Stimulated activated CD8-positive, alpha-beta memory T cell treated with anti-CD3 and anti-CD28 coated beads, Interleukin-4, amount 100 ng/mL, for 4 hours (primary cell): ENCODE measurements around the gene ABHD15.
"Not testable (repeated sequence)": the region's sequence is repeated elsewhere in the genome, so short reads cannot be mapped to it uniquely, and the experiment has no call there.

Source experiments
- DNase-seq, 2 donors: peaks; one replicate each; pipeline ENCODE4 v3.0.0-alpha.2; 2020; ENCODE audit warnings: low read depth in 2 of 2, low spot score in 1 of 2

Gene ABHD15

GRCh38 chr17:29569245-29569950 lies 2.6 kb upstream of the ABHD15 start:
- DNase-seq, result no peak

- peak; percentile 84 to 85 for DNase-seq
Observed at GRCh38 chr17:29568331-29569244, 1.8 kb upstream of the ABHD15 start, which contains the start of gene TP53I13. TP53I13 (plus strand) TSS chr17:29568701; CDS start chr17:29568759, 58 bp downstream.

- peak; percentile 40 to 55 for DNase-seq
Observed at GRCh38 chr17:29567554-29568330, 905 bp upstream of the ABHD15 start.

- DNase-seq, result no peak
Observed at GRCh38 chr17:29567304-29567553, 392 bp upstream of the ABHD15 start.

- peak in 1 of 2 donors; percentile 24 for DNase-seq
Observed at GRCh38 chr17:29565643-29566472, 979 bp downstream of the ABHD15 start.

- no peak for DNase-seq
Observed at GRCh38 chr17:29563816-29564215, 3.0 kb downstream of the ABHD15 start.

GRCh38 chr17:29562615-29563014 lies 4.2 kb downstream of the ABHD15 start:
- no peak for DNase-seq

GRCh38 chr17:29561554-29562517 lies 5.0 kb downstream of the ABHD15 start:
- DNase-seq, result no peak

GRCh38 chr17:29560316-29560715 lies 6.5 kb downstream of the ABHD15 start:
- no peak for DNase-seq

- DNase-seq, result no peak
Observed at GRCh38 chr17:29559640-29560039, 7.2 kb downstream of the ABHD15 start.

GRCh38 chr17:29558139-29558538 lies 8.7 kb downstream of the ABHD15 start:
- not testable (repeated sequence) for DNase-seq

- no peak for DNase-seq
Observed at GRCh38 chr17:29557739-29558116, 9.1 kb downstream of the ABHD15 start.

GRCh38 chr17:29557085-29557738 lies 9.6 kb downstream of the ABHD15 start:
- no peak for DNase-seq

- no peak for DNase-seq
Observed at GRCh38 chr17:29555840-29556239, 11.0 kb downstream of the ABHD15 start.

- no peak for DNase-seq
Observed at GRCh38 chr17:29549177-29549923, 17.5 kb downstream of the ABHD15 start.

- no peak for DNase-seq
Observed at GRCh38 chr17:29546830-29547229, 20.0 kb downstream of the ABHD15 start.

GRCh38 chr17:29546085-29546484 lies 20.8 kb downstream of the ABHD15 start:
- DNase-seq, result no peak

GRCh38 chr17:29544066-29544465 lies 22.8 kb downstream of the ABHD15 start:
- DNase-seq, result no peak
